Effector memory CD4-positive, alpha-beta T cell (primary cell): ENCODE data around the gene PLXNA2.

Experiments
- DNase-seq, 3 donors: peaks; one replicate each; pipeline ENCODE4 v3.0.0-alpha.2; 2020
- H3K27ac ChIP-seq: 2 replicates; pipeline ENCODE4 v1.7.0; 2013; ENCODE audit warnings: mild to moderate bottlenecking, low read length, moderate library complexity; ENCODE audit not compliant: insufficient read depth, poor library complexity, severe bottlenecking
- H3K27me3 ChIP-seq: replicated peaks from 2 replicates; pipeline ENCODE4 v1.7.0; 2013; ENCODE audit warnings: mild to moderate bottlenecking, low read length; ENCODE audit not compliant: insufficient read depth, control insufficient read depth, poor library complexity, severe bottlenecking
- H3K36me3 ChIP-seq: 2 replicates; pipeline ENCODE4 v1.7.0; 2013; ENCODE audit warnings: mild to moderate bottlenecking, low read length, moderate library complexity; ENCODE audit not compliant: control insufficient read depth, insufficient read depth
- H3K4me1 ChIP-seq: 2 replicates; pipeline ENCODE4 v1.7.0; 2013; ENCODE audit warnings: low read length, mild to moderate bottlenecking; ENCODE audit not compliant: control insufficient read depth, insufficient read depth, poor library complexity, severe bottlenecking
- H3K4me3 ChIP-seq: 2 replicates; pipeline ENCODE4 v1.7.0; 2013; ENCODE audit warnings: low read length, low read depth, mild to moderate bottlenecking; ENCODE audit not compliant: insufficient read depth, poor library complexity, severe bottlenecking
- H3K9me3 ChIP-seq: 2 replicates; pipeline ENCODE4 v1.7.0; 2013; ENCODE audit warnings: mild to moderate bottlenecking, low read length, moderate library complexity; ENCODE audit not compliant: control insufficient read depth

Gene PLXNA2

DNA sequence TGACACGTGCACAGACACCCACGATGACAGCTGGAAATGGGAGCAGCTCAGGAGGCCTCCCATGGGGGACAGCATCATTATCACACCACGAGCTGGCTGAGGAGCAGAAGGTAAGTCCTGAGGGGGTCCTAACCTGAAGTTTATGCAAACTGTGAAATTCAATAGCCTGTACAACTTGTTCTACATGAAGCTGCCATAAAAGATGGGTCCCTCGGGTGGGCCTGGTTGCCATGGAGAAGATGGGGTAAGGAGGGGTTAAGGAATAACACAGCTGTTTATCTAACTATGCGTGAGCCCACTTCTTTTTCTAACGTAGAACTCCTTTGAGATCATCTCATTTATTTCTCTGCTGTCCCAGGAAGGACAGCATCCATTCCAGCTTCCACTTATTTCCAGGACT, 169.8 kb downstream of the PLXNA2 start:
- DNase-seq = no peak
- Histone ChIP-seq H3K27ac (no peak overlapping the region), H3K4me3 (no peak overlapping the region), H3K27me3 (no peaks in the 10 kb centered on the region), H3K9me3 (no peaks in the 10 kb centered on the region), H3K4me1 (no peaks in the 10 kb centered on the region), H3K36me3 (no peaks in the 10 kb centered on the region)

DNA sequence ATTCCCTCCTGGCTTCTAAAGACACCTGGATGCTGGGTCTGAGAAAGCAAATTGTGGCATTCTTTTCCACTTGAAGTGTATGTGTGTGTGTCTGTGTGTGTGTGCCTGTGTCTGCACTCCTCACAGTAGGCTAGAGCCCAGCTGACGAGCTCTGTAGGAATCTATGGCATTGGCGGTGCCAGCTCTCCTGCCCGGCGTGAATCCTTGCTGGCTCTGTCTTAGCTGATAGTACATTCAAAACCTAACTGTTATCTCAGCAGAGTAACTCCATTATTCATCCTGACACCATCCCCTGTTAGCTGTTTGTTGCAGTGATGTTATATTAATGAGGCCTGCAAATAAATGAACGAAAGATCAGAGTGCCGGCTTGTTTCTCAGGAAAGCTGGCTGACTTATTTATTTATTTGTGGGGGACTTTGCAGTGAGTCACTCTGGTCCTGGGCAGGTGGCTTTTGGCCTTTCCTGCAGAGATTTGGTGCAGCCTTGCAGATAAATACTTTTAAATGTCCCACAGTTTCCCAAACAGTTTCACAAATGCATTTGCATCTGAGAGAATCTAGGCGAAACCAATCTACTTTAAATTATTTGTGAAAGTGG, 172.7 kb downstream of the PLXNA2 start:
- no peaks in the 10 kb centered on the region for H3K9me3 ChIP-seq
- H3K36me3 ChIP-seq = no peaks in the 10 kb centered on the region
- no peaks in the 10 kb centered on the region for H3K4me1 ChIP-seq
- H3K27me3 ChIP-seq = no peaks in the 10 kb centered on the region
- no peak overlapping the region for H3K27ac ChIP-seq
- no peak for DNase-seq
- no peak overlapping the region for H3K4me3 ChIP-seq

DNA sequence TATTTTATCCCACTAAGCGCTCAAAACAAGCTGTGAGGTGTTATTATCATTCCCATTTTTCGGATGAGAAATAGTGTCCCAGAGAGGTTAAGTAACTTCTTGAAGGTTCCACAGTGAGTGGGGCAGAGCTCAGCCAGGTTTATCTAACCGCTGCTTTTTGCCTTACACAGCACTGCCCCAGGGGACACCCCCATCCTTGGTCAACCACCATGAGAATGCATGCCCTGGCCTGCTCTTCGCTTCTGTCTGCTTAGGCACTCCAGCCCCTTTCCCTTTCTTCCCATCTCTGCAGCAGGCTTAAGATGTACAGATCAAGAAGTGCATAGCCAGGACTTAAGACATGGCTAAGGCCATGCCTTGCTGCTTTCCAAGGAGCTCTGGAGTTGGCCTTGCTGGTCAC, 174.3 kb downstream of the PLXNA2 start:
- Histone ChIP-seq H3K36me3 (no peaks in the 10 kb centered on the region), H3K9me3 (no peaks in the 10 kb centered on the region), H3K27ac (no peak overlapping the region), H3K4me1 (no peaks in the 10 kb centered on the region), H3K4me3 (no peak overlapping the region), H3K27me3 (no peaks in the 10 kb centered on the region)
- no peak for DNase-seq

DNA sequence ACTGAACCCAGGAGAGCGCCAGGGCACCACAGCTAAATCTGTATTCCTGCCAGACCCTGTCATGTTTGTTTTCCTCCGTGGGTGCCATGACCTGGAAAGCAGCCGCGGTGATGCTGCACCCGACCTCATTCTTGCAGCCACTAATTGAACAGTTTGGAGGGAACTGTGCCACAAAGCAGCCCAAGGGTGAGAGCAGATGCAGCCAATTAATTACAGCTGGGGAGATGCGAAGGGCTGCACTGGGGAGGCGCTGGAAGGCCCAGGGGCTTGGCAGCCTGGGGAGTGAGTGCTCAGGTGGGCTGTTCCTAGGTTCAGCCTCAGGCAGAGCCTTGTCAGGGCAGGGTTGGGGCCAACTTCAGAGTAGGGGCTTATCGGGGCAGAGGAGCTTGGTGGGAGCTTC, 174.9 kb downstream of the PLXNA2 start:
- H3K27me3 ChIP-seq = no peaks in the 10 kb centered on the region
- no peaks in the 10 kb centered on the region for H3K36me3 ChIP-seq
- no peak for DNase-seq
- no peaks in the 10 kb centered on the region for H3K9me3 ChIP-seq
- no peak overlapping the region for H3K27ac ChIP-seq
- H3K4me3 ChIP-seq = no peak overlapping the region
- H3K4me1 ChIP-seq = no peaks in the 10 kb centered on the region

DNA sequence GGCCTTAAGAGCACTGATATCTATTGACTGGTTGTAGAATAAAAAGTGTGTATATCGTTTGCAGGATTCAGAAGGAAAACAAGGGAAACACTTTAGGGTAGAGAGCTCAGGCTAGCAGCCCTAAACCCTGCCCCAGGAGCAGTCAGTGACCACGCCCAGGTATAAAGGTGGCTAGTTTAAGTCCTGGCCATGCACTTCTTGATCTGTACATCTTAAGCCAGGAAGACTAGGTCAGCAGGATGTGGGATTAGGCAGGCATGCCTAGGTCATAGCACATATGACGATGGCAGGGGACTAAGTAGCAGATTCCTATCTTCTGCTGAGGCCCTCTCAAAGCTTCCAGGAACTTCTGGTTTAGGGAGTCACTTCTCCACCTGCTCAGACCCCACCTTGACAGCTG, 175.3 kb downstream of the PLXNA2 start:
- no peak overlapping the region for H3K27ac ChIP-seq
- no peak overlapping the region for H3K4me3 ChIP-seq
- DNase-seq = no peak
- H3K4me1 ChIP-seq = no peaks in the 10 kb centered on the region
- no peaks in the 10 kb centered on the region for H3K27me3 ChIP-seq
- no peaks in the 10 kb centered on the region for H3K36me3 ChIP-seq
- H3K9me3 ChIP-seq = no peaks in the 10 kb centered on the region

DNA sequence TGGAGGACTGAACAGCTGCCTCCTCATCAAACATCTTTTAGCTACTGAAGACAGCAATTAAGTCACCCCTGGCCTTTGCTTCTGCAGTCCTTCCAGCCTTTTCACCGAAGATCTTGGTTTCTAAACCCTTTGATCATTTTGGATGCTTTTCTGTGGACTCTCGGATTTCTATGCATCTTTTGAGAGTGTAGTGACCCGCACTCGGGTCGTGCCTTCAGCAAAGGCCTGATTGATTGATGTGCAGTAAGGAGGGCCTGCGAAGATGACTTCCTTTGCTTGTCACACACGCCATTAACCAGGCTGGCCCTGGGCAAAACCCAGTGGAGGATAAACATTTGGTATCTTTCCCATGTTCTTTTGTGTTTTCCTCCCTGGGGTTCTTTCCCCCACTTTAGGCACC, 175.8 kb downstream of the PLXNA2 start:
- no peak overlapping the region for H3K4me3 ChIP-seq
- DNase-seq = no peak
- H3K4me1 ChIP-seq = no peaks in the 10 kb centered on the region
- no peaks in the 10 kb centered on the region for H3K9me3 ChIP-seq
- no peak overlapping the region for H3K27ac ChIP-seq
- H3K36me3 ChIP-seq = no peaks in the 10 kb centered on the region
- no peaks in the 10 kb centered on the region for H3K27me3 ChIP-seq

DNA sequence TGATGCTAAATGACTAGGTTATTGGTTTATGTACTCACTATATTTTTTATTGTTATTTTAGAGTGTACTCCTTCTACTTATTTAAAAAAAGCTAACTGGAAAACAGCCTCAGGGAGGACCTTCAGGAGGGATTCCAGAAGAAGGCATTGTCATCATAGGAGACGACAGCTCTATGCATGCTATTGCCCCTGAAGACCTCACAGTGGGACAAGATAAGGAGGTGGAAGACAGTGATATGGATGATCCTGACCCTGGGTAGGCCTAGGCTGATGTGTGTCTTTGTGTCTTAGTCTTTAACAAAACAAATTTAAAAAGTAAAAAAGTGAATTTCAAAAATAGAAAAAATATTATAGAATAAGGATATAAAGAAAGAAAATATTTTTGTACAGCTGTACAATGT, 177.6 kb downstream of the PLXNA2 start:
- Histone ChIP-seq H3K4me1 (no peaks in the 10 kb centered on the region), H3K9me3 (no peaks in the 10 kb centered on the region), H3K27me3 (no peaks in the 10 kb centered on the region), H3K36me3 (no peaks in the 10 kb centered on the region), H3K27ac (no peak overlapping the region), H3K4me3 (no peak overlapping the region)
- no peak for DNase-seq

DNA sequence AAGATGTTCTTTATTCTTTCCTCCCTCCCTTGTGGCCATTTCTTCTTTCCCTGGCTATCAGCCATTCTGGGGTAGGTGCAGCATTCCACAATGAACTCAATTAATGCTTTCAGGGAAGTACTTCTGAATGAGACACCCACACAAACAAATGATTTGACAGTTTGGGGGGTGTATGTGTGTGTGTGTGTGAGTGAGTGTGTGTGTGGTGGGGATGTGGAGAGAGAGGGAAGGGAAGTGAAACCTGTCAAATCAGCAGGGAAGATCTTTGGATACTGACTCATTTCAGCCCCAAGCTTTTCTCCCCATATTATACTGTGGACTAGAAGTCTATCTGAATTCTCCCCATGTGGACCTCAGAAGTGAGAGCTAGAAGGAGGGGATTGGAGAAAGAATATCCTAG, 178.3 kb downstream of the PLXNA2 start:
- Histone ChIP-seq H3K4me1 (no peaks in the 10 kb centered on the region), H3K9me3 (no peaks in the 10 kb centered on the region), H3K36me3 (no peaks in the 10 kb centered on the region), H3K27me3 (no peaks in the 10 kb centered on the region), H3K4me3 (no peak overlapping the region), H3K27ac (no peak overlapping the region)
- no peak for DNase-seq

DNA sequence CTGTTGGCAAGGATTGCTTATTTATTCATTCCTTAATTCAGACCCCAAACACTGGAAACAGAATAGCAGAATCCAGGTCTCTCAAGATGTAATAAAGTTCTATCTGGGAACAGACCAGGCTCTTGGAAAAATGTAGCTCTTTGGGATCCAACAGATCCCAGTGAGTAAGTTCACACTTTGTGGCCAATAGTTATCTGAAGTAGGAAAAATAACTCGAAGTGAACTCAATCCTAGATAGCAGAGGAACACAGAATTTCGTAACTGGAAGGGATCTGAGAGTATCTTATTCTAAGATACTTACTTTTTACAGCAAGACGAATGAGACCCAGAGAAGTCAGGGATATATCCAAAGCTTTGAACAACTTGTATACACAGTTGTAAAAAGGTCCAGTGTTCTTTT, 182.6 kb downstream of the PLXNA2 start:
- no peaks in the 10 kb centered on the region for H3K27me3 ChIP-seq
- no peaks in the 10 kb centered on the region for H3K4me1 ChIP-seq
- no peak overlapping the region for H3K27ac ChIP-seq
- no peaks in the 10 kb centered on the region for H3K36me3 ChIP-seq
- H3K9me3 ChIP-seq = no peaks in the 10 kb centered on the region
- H3K4me3 ChIP-seq = no peak overlapping the region
- no peak for DNase-seq

DNA sequence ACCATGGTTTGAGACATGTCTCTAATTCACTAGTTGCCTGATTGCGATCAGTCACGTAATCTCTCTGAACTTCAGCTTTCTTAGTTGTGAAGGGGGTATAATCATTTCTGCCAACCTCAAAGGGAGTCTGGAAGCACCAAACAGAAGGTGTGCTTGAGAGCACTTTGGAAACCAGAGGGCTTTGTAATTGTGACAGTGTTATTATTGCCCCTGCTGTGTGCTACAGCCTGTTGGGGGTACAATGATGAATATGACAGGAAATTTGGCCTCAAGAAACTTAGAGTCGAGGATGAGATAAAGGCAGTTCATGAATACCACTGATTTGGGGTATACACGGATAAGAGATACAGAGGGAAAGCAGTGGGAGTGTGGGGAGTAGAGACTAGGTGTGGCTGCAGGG, 183.1 kb downstream of the PLXNA2 start:
- DNase-seq = no peak
- Histone ChIP-seq H3K4me1 (no peaks in the 10 kb centered on the region), H3K9me3 (no peaks in the 10 kb centered on the region), H3K27ac (no peak overlapping the region), H3K36me3 (no peaks in the 10 kb centered on the region), H3K27me3 (no peaks in the 10 kb centered on the region), H3K4me3 (no peak overlapping the region)
